Transverse colon (tissue), 4 donors: Measurements from ENCODE around the gene UGT2B15. TPM values are rescaled to one million over a fixed set of nuclear protein-coding genes. Genes with fewer than 3 reads are reported as not detected.
"Not testable (repeated sequence)": the region's sequence is repeated elsewhere in the genome, so short reads cannot be mapped to it uniquely, and the experiment has no call there.

Experiments used
- DNase-seq: peaks from one replicate; pipeline ENCODE4 v3.0.0-alpha.2; 2019
- H3K27ac ChIP-seq, 4 donors: fragments of 200-600 bp; sonication (generic); 2 replicates each; pipeline ENCODE4 v1.5.1; 2016 to 2018; ENCODE audit warnings: inconsistent platforms in 4 of 4
- H3K27me3 ChIP-seq: fragments of 200-600 bp; sonication (generic); 2 replicates; pipeline ENCODE4 v1.5.1; 2017; ENCODE audit warnings: inconsistent platforms
- H3K36me3 ChIP-seq, 4 donors: fragments of 200-600 bp; sonication (generic); 2 replicates each; pipeline ENCODE4 v1.5.1; 2017 to 2019; ENCODE audit warnings: inconsistent platforms in 4 of 4
- H3K4me1 ChIP-seq, 4 donors: fragments of 200-600 bp; sonication (generic); 2 replicates each; pipeline ENCODE4 v1.5.1; 2017 to 2020; ENCODE audit warnings: inconsistent platforms in 4 of 4
- H3K4me3 ChIP-seq, 4 donors: fragments of 200-600 bp; sonication (generic); 1 replicate in 1 of 4; 2 replicates in 3 of 4; pipeline versions ENCODE4 v1.5.1 to v1.6.1; 2017 to 2019; ENCODE audit warnings: inconsistent platforms in 4 of 4
- H3K9me3 ChIP-seq, 2 donors: fragments of 200-600 bp; sonication (generic); 2 replicates each; pipeline ENCODE4 v1.5.1; 2017 to 2019; ENCODE audit warnings: inconsistent platforms in 2 of 2
- CTCF ChIP-seq, 5 experiments: fragments of 200-600 bp in 3 of 5; fragments of 450-650 bp in 2 of 5; sonication (generic) in 3 of 5; IDR thresholded peaks; 1 replicate in 2 of 5; 2 replicates in 3 of 5; pipeline ENCODE4 v1.5.1; 2016 to 2017; ENCODE audit warnings: antibody characterized with exemption in 5 of 5, inconsistent platforms in 3 of 5, mild to moderate bottlenecking in 2 of 5, moderate library complexity in 1 of 5
- EP300 ChIP-seq: sonication (generic); formaldehyde crosslinking; IDR thresholded peaks from one replicate; pipeline ENCODE4 v1.6.1; 2017; ENCODE audit warnings: antibody characterized with exemption, low read depth
- POLR2A ChIP-seq: fragments of 450-650 bp; IDR thresholded peaks from one replicate; pipeline ENCODE4 v1.6.1; 2016; ENCODE audit warnings: antibody characterized with exemption, mild to moderate bottlenecking, moderate library complexity
- POLR2AphosphoS5 ChIP-seq, 3 donors: sonication (generic); formaldehyde crosslinking; IDR thresholded peaks; one replicate each; pipeline ENCODE4 v1.6.1; 2016; ENCODE audit warnings: antibody characterized with exemption in 3 of 3
- WGBS, 2 donors: methylation state at CpG; one replicate each; pipeline ENCODE4 v1.1.5; 2018; ENCODE audit warnings: low coverage in 1 of 2; 5-methylcytosine and 5-hydroxymethylcytosine counted together
- in situ Hi-C, 4 donors: fragments of 200-750 bp; cut with MboI; loops; one replicate each; pipeline versions ENCODE4 v1.15.0 to v1.15.1; 2017; ENCODE audit warnings: low sequenced_read_pairs in 3 of 4, low pct_ligation_motif_present in 1 of 4, low pct_unique_long_range_greater_than_20kb in 1 of 4
- intact Hi-C: fragments of 100-400 bp; cut with DNase I; formaldehyde crosslinking; loops from one replicate; pipeline ENCODE4 v1.15.1; 2023; ENCODE audit warnings: low total_unique reads
- total RNA-seq, 4 donors: library from RNA; depleted of rRNA; stranded (reverse); fragments of >200 nt; gene quantifications; one replicate each; pipeline ENCODE4 v1.1.0, GENCODE V29; 2016

Gene UGT2B15
- total RNA-seq = 10 to 100 TPM in 2 of 4 donors, 1 to 10 TPM in 1, not detected in 1; 2.6 to 93.0 (median 17.6) TPM

- H3K4me3 ChIP-seq, H3K9me3 ChIP-seq, H3K4me1 ChIP-seq, DNase-seq, intact Hi-C loops, in situ Hi-C loops, H3K36me3 ChIP-seq, H3K27me3 ChIP-seq: not testable (repeated sequence)
- H3K27ac ChIP-seq = peak within 1 kb of the TSS in 2 of 4 donors; percentile 29
- 20 to 35% methylated on average over 1 of the region's 1 CpG for WGBS, 2 donors
Observed at GRCh38 chr4:68670479-68670939, at the start of gene UGT2B15. Gene UGT2B15 (minus strand): TSS chr4:68670652. CDS start chr4:68670618, 34 bp downstream.

- in situ Hi-C loops = no loop called here
- Histone ChIP-seq H3K9me3 (no peaks in the 10 kb centered on the region), H3K27me3 (no peaks in the 10 kb centered on the region), H3K4me3 (no peak overlapping the region), H3K27ac (no peak overlapping the region), H3K4me1 (no peaks in the 10 kb centered on the region), H3K36me3 (no peaks in the 10 kb centered on the region)
- TF ChIP-seq EP300 (no peak), POLR2A (no peak), POLR2AphosphoS5 (IDR thresholded peaks at IDR 0.05) (no peak), CTCF (IDR thresholded peaks at IDR 0.05) (no peak)
- no peak for DNase-seq
- 66 to 68% methylated on average over 2 of the region's 2 CpGs for WGBS, 2 donors
- intact Hi-C loops = no loop called here
Observed at GRCh38 chr4:68719075-68719473, 48.6 kb upstream of the UGT2B15 start.

- TF ChIP-seq POLR2A = no peak
- no peak for TF ChIP-seq CTCF (IDR thresholded peaks at IDR 0.05)
- TF ChIP-seq POLR2AphosphoS5 (IDR thresholded peaks at IDR 0.05) = no peak
- TF ChIP-seq EP300 = no peak
- no peak overlapping the region for H3K27ac ChIP-seq
- no peaks in the 10 kb centered on the region for H3K27me3 ChIP-seq
- H3K4me1 ChIP-seq = no peaks in the 10 kb centered on the region
- in situ Hi-C loops (no loop called here), intact Hi-C loops (no loop called here)
- H3K36me3 ChIP-seq = no peaks in the 10 kb centered on the region
- H3K9me3 ChIP-seq = no peaks in the 10 kb centered on the region
- no peak for DNase-seq
- WGBS, 2 donors = 81 to 87% methylated on average over 3 of the region's 3 CpGs
- no peak overlapping the region for H3K4me3 ChIP-seq
Observed at GRCh38 chr4:68718447-68719074, 48.1 kb upstream of the UGT2B15 start.

- Histone ChIP-seq H3K4me3 (no peak overlapping the region), H3K27me3 (no peaks in the 10 kb centered on the region), H3K27ac (no peak overlapping the region), H3K36me3 (no peaks in the 10 kb centered on the region), H3K9me3 (no peaks in the 10 kb centered on the region), H3K4me1 (no peaks in the 10 kb centered on the region)
- TF ChIP-seq POLR2A = no peak
- TF ChIP-seq EP300 = no peak
- no peak for TF ChIP-seq POLR2AphosphoS5 (IDR thresholded peaks at IDR 0.05)
- no peak for TF ChIP-seq CTCF (IDR thresholded peaks at IDR 0.05)
- intact Hi-C loops (no loop called here), in situ Hi-C loops (no loop called here)
- 56 to 78% methylated on average over 1 of the region's 1 CpG for WGBS, 2 donors
- no peak for DNase-seq
Observed at GRCh38 chr4:68717999-68718398, 47.5 kb upstream of the UGT2B15 start.

GRCh38 chr4:68714400-68714799, 43.9 kb upstream of the UGT2B15 start:
- H3K4me3 ChIP-seq = no peak overlapping the region
- intact Hi-C loops = no loop called here
- in situ Hi-C loops = no loop called here
- no peak for DNase-seq
- no peak for TF ChIP-seq EP300
- TF ChIP-seq POLR2AphosphoS5 (IDR thresholded peaks at IDR 0.05) = no peak
- TF ChIP-seq CTCF (IDR thresholded peaks at IDR 0.05) = no peak
- TF ChIP-seq POLR2A = no peak
- H3K27me3 ChIP-seq = no peaks in the 10 kb centered on the region
- no peaks in the 10 kb centered on the region for H3K9me3 ChIP-seq
- 93 to 94% methylated on average over 2 of the region's 2 CpGs for WGBS, 2 donors
- H3K27ac ChIP-seq = no peak overlapping the region
- H3K36me3 ChIP-seq = no peaks in the 10 kb centered on the region
- H3K4me1 ChIP-seq = no peaks in the 10 kb centered on the region
